ENCODE results near the gene PNLIPRP2.

Gene PNLIPRP2

DNA sequence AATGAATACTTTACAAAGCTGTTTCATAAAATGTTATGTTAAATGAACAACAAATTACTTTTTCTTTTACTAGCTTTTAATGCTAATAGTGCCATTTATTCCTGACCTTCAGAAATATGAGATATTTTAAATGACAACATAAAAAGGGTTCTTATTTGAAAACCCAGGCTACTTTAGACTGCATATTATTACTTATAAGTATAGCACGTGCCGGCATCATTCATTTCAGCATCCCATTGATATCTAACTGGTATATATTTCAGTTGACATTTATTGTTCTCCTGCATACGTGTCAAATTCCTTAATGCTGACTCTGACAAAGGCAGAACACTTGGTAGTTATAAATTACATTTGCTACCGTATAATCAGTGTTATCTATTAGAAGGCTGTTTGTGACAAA, 35.3 kb downstream of the PNLIPRP2 start:
- H3K4me3 ChIP-seq (ENCODE audit: low read length), result no peak overlapping the region
- no peaks in the 10 kb centered on the region for H3F3A ChIP-seq (ENCODE audit: control insufficient read depth, insufficient read depth)
- H3K4me2 ChIP-seq (ENCODE audit: low read length), result no peak overlapping the region
- no peaks in the 10 kb centered on the region for H3K36me3 ChIP-seq (ENCODE audit: control insufficient read depth, low read length)
- TF ChIP-seq, protein P1, sequence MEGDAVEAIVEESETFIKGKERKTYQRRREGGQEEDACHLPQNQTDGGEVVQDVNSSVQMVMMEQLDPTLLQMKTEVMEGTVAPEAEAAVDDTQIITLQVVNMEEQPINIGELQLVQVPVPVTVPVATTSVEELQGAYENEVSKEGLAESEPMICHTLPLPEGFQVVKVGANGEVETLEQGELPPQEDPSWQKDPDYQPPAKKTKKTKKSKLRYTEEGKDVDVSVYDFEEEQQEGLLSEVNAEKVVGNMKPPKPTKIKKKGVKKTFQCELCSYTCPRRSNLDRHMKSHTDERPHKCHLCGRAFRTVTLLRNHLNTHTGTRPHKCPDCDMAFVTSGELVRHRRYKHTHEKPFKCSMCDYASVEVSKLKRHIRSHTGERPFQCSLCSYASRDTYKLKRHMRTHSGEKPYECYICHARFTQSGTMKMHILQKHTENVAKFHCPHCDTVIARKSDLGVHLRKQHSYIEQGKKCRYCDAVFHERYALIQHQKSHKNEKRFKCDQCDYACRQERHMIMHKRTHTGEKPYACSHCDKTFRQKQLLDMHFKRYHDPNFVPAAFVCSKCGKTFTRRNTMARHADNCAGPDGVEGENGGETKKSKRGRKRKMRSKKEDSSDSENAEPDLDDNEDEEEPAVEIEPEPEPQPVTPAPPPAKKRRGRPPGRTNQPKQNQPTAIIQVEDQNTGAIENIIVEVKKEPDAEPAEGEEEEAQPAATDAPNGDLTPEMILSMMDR (IDR thresholded peaks at IDR 0.05; ENCODE audit: low read depth, low read length, poor library complexity, severe bottlenecking), result no peak
- TF ChIP-seq EZH2phosphoT487 (IDR thresholded peaks at IDR 0.05; ENCODE audit: borderline replicate concordance, low read length), result no peak
- H3K4me1 ChIP-seq (ENCODE audit: control insufficient read depth, low read length), result no peaks in the 10 kb centered on the region
- H3K9me2 ChIP-seq (replicated peaks; ENCODE audit: control insufficient read depth, low read length), result no peaks in the 10 kb centered on the region
- no peaks in the 10 kb centered on the region for H4K20me1 ChIP-seq (ENCODE audit: control insufficient read depth, insufficient read depth, low read depth, low read length)
- no peaks in the 10 kb centered on the region for H3K79me2 ChIP-seq (ENCODE audit: control insufficient read depth, low read length)
- no peak overlapping the region for H3K27ac ChIP-seq (ENCODE audit: low read depth, low read length)
- no peaks in the 10 kb centered on the region for H3K27me3 ChIP-seq (ENCODE audit: control insufficient read depth, low read length)
- no peaks in the 10 kb centered on the region for H3K9me3 ChIP-seq (ENCODE audit: control insufficient read depth, insufficient read depth, low read length)

- H3K4me1 ChIP-seq (ENCODE audit: control insufficient read depth, low read length), result no peaks in the 10 kb centered on the region
- H3F3A ChIP-seq (ENCODE audit: control insufficient read depth, insufficient read depth), result no peaks in the 10 kb centered on the region
- H3K36me3 ChIP-seq (ENCODE audit: control insufficient read depth, low read length), result no peaks in the 10 kb centered on the region
- no peak overlapping the region for H3K27ac ChIP-seq (ENCODE audit: low read depth, low read length)
- no peaks in the 10 kb centered on the region for H4K20me1 ChIP-seq (ENCODE audit: control insufficient read depth, insufficient read depth, low read depth, low read length)
- no peak overlapping the region for H3K4me3 ChIP-seq (ENCODE audit: low read length)
- H3K27me3 ChIP-seq (ENCODE audit: control insufficient read depth, low read length), result no peaks in the 10 kb centered on the region
- no peaks in the 10 kb centered on the region for H3K9me3 ChIP-seq (ENCODE audit: control insufficient read depth, insufficient read depth, low read length)
- TF ChIP-seq, protein P1 (IDR thresholded peaks at IDR 0.05; ENCODE audit: low read depth, low read length, poor library complexity, severe bottlenecking), result no peak
- TF ChIP-seq EZH2phosphoT487 (IDR thresholded peaks at IDR 0.05; ENCODE audit: borderline replicate concordance, low read length), result no peak
- H3K9me2 ChIP-seq (replicated peaks; ENCODE audit: control insufficient read depth, low read length), result no peaks in the 10 kb centered on the region
- no peak overlapping the region for H3K4me2 ChIP-seq (ENCODE audit: low read length)
- H3K79me2 ChIP-seq (ENCODE audit: control insufficient read depth, low read length), result no peaks in the 10 kb centered on the region
Measured at GRCh38 chr10:116657863-116658551, 37.3 kb downstream of the PNLIPRP2 start.

- no peak overlapping the region for H3K4me3 ChIP-seq (ENCODE audit: low read length)
- H3K27ac ChIP-seq (ENCODE audit: low read depth, low read length), result no peak overlapping the region
- H3K36me3 ChIP-seq (ENCODE audit: control insufficient read depth, low read length), result no peaks in the 10 kb centered on the region
- no peaks in the 10 kb centered on the region for H3F3A ChIP-seq (ENCODE audit: control insufficient read depth, insufficient read depth)
- H3K4me2 ChIP-seq (ENCODE audit: low read length), result no peak overlapping the region
- H4K20me1 ChIP-seq (ENCODE audit: control insufficient read depth, insufficient read depth, low read depth, low read length), result no peaks in the 10 kb centered on the region
- H3K27me3 ChIP-seq (ENCODE audit: control insufficient read depth, low read length), result no peaks in the 10 kb centered on the region
- no peaks in the 10 kb centered on the region for H3K79me2 ChIP-seq (ENCODE audit: control insufficient read depth, low read length)
- no peaks in the 10 kb centered on the region for H3K9me3 ChIP-seq (ENCODE audit: control insufficient read depth, insufficient read depth, low read length)
- H3K4me1 ChIP-seq (ENCODE audit: control insufficient read depth, low read length), result no peaks in the 10 kb centered on the region
- TF ChIP-seq EZH2phosphoT487 (IDR thresholded peaks at IDR 0.05; ENCODE audit: borderline replicate concordance, low read length), result no peak
- TF ChIP-seq, protein P1 (IDR thresholded peaks at IDR 0.05; ENCODE audit: low read depth, low read length, poor library complexity, severe bottlenecking), result no peak
- H3K9me2 ChIP-seq (replicated peaks; ENCODE audit: control insufficient read depth, low read length), result no peaks in the 10 kb centered on the region
Measured at GRCh38 chr10:116659049-116659670, 38.4 kb downstream of the PNLIPRP2 start.

Data from DOHH2 (cell line).